Cardiac muscle cell (in vitro differentiated cells and primary cell): ENCODE data around the gene EMC9. TPM values are rescaled to one million over a fixed set of nuclear protein-coding genes. Genes with fewer than 3 reads are reported as not detected.

Experiments
- DNase-seq, 2 donors: peaks; one replicate each; pipeline versions ENCODE4 v3.0.0 to v3.0.0-alpha.2; 2010 to 2017; ENCODE audit warnings: low read depth in 1 of 2, low spot score in 1 of 2
- H3K27ac ChIP-seq: fragments of 200-600 bp; sonication (generic); 2 replicates; pipeline ENCODE4 v1.5.1; 2016
- H3K27me3 ChIP-seq: fragments of 200-600 bp; sonication (generic); 2 replicates; pipeline ENCODE4 v1.6.0; 2016; ENCODE audit warnings: control low read depth
- H3K36me3 ChIP-seq: fragments of 200-600 bp; sonication (generic); 2 replicates; pipeline ENCODE4 v1.5.1; 2016; ENCODE audit warnings: control low read depth
- H3K4me1 ChIP-seq: fragments of 200-600 bp; sonication (generic); 2 replicates; pipeline ENCODE4 v1.8.1; 2017; ENCODE audit warnings: low read depth, mild to moderate bottlenecking, mixed run types
- H3K4me3 ChIP-seq: fragments of 200-600 bp; sonication (generic); 2 replicates; pipeline ENCODE4 v1.5.1; 2016; ENCODE audit warnings: mild to moderate bottlenecking
- H3K9me3 ChIP-seq: fragments of 200-600 bp; sonication (generic); 2 replicates; pipeline ENCODE4 v1.5.1; 2017; ENCODE audit warnings: low read depth, mild to moderate bottlenecking, control low read depth
- polyA plus RNA-seq: library from polyadenylated mRNA; unstranded; fragments of >200 nt; fragmentation: Nextera tagmentation; extraction: Ambion mirVana; gene quantifications from 2 replicates; pipeline ENCODE4 v1.2.1, GENCODE V29; 2016
- total RNA-seq: library from RNA; depleted of rRNA; stranded (reverse); fragments of >200 nt; gene quantifications from 2 replicates; pipeline ENCODE4 v1.2.3, GENCODE V29; 2016
- TF ChIP-seq, protein P1 (sequence below): IDR thresholded peaks from 2 replicates; pipeline ENCODE4 v1.5.1; 2012; ENCODE audit warnings: low read depth, mild to moderate bottlenecking, low read length

EMC9 gene
- total and polyA plus RNA-seq, 2 experiments from 2014 or later = 69.3 to 82.3 TPM

DNA sequence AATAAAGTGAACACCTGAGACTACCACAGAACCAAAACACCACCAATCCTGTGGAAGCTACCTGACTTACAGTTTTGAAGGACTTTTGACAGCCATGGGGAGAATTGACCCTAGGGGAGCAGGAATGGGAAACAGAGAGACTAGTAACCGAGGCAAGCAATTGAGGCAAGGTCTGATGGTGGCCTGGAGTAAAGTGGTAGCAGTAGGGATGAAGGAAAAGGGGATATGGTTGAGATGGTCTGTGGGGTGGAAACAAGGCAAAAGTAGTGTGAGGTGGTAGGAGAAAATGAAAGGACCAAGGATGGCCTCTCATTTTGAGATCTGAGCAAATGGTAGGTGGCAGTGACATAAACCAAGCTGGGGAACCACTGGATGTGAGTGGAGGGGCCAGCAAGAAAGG lies 15.4 kb upstream of the EMC9 start:
- H3K4me1 ChIP-seq = peaks cover 11% of the 10 kb centered on the region
- TF ChIP-seq, protein P1, sequence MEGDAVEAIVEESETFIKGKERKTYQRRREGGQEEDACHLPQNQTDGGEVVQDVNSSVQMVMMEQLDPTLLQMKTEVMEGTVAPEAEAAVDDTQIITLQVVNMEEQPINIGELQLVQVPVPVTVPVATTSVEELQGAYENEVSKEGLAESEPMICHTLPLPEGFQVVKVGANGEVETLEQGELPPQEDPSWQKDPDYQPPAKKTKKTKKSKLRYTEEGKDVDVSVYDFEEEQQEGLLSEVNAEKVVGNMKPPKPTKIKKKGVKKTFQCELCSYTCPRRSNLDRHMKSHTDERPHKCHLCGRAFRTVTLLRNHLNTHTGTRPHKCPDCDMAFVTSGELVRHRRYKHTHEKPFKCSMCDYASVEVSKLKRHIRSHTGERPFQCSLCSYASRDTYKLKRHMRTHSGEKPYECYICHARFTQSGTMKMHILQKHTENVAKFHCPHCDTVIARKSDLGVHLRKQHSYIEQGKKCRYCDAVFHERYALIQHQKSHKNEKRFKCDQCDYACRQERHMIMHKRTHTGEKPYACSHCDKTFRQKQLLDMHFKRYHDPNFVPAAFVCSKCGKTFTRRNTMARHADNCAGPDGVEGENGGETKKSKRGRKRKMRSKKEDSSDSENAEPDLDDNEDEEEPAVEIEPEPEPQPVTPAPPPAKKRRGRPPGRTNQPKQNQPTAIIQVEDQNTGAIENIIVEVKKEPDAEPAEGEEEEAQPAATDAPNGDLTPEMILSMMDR = no peak
- no peak overlapping the region for H3K27ac ChIP-seq
- no peaks in the 10 kb centered on the region for H3K9me3 ChIP-seq
- no peak overlapping the region for H3K4me3 ChIP-seq
- no peak for DNase-seq
- H3K27me3 ChIP-seq = no peaks in the 10 kb centered on the region
- peaks cover 46% of the 10 kb centered on the region for H3K36me3 ChIP-seq

DNA sequence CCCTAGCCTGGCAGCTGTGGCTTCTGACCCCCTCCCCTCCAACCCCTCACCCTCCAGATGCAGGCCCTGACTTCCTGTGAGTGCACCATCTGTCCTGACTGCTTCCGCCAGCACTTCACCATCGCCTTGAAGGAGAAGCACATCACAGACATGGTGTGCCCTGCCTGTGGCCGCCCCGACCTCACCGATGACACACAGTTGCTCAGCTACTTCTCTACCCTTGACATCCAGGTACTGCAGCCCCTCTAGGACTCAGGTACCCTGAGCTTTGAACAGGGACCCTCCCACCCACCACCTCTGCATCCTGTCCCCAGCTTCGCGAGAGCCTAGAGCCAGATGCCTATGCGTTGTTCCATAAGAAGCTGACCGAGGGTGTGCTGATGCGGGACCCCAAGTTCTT lies 13.7 kb upstream of the EMC9 start:
- H3K36me3 ChIP-seq = peaks cover 61% of the 10 kb centered on the region
- no peaks in the 10 kb centered on the region for H3K27me3 ChIP-seq
- no peaks in the 10 kb centered on the region for H3K4me1 ChIP-seq
- no peak overlapping the region for H3K4me3 ChIP-seq
- no peak for DNase-seq
- TF ChIP-seq, protein P1 = no peak
- no peaks in the 10 kb centered on the region for H3K9me3 ChIP-seq
- no peak overlapping the region for H3K27ac ChIP-seq

DNA sequence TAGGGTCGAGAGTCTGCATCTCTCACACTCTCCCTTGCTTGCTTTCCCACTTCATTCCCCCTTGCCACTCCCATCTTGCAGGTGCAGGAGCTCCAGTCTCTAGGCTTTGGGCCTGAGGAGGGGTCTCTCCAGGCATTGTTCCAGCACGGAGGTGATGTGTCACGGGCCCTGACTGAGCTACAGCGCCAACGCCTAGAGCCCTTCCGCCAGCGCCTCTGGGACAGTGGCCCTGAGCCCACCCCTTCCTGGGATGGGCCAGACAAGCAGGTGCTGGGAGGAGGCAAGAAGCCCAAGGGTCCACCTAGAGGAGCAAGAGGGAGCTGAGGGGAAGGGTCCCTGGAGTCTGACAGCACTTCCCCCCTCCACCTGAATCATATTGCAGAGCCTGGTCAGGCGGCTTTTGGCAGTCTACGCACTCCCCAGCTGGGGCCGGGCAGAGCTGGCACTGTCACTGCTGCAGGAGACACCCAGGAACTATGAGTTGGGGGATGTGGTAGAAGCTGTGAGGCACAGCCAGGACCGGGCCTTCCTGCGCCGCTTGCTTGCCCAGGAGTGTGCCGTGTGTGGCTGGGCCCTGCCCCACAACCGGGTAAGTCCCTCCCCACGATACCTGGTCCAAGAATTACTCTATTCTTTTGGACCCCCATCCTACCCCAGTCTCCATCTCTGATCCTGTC lies 10.2 kb upstream of the EMC9 start:
- Histone ChIP-seq H3K27me3 (no peaks in the 10 kb centered on the region), H3K36me3 (peaks cover 45% of the 10 kb centered on the region), H3K4me3 (no peak overlapping the region), H3K27ac (no peak overlapping the region), H3K9me3 (no peaks in the 10 kb centered on the region), H3K4me1 (peaks cover 4% of the 10 kb centered on the region)
- DNase-seq = no peak
- TF ChIP-seq, protein P1 = no peak

DNA sequence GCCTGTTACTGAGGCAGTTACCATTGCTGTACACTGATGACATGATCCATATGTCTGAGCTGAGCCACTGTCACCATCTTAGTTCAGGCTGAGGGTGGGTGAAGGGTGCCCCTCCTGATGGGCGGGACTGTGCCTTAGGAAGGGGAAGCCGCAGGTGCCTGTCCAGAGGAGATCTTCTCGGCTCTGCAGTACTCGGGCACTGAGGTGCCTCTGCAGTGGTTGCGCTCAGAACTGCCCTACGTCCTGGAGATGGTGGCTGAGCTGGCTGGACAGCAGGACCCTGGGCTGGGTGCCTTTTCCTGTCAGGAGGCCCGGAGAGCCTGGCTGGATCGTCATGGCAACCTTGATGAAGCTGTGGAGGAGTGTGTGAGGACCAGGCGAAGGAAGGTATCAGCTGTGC lies 9.6 kb upstream of the EMC9 start:
- DNase-seq = no peak
- H3K4me3 ChIP-seq = no peak overlapping the region
- peaks cover 41% of the 10 kb centered on the region for H3K36me3 ChIP-seq
- no peaks in the 10 kb centered on the region for H3K9me3 ChIP-seq
- H3K4me1 ChIP-seq = peaks cover 4% of the 10 kb centered on the region
- TF ChIP-seq, protein P1 = no peak
- H3K27me3 ChIP-seq = no peaks in the 10 kb centered on the region
- H3K27ac ChIP-seq = no peak overlapping the region

DNA sequence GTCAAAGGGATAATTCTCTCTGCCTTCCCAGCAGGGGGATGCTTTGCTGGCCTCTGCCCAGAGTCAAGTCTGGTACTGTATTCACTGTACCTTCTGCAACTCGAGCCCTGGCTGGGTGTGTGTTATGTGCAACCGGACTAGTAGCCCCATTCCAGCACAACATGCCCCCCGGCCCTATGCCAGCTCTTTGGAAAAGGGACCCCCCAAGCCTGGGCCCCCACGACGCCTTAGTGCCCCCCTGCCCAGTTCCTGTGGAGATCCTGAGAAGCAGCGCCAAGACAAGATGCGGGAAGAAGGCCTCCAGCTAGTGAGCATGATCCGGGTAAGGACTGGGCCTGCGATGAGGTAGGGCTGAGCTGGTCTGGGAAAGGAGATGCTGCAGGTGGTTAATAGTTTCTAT lies 9.2 kb upstream of the EMC9 start:
- Histone ChIP-seq H3K27ac (no peak overlapping the region), H3K27me3 (no peaks in the 10 kb centered on the region), H3K4me1 (peaks cover 8% of the 10 kb centered on the region), H3K4me3 (no peak overlapping the region), H3K36me3 (peaks cover 37% of the 10 kb centered on the region), H3K9me3 (no peaks in the 10 kb centered on the region)
- no peak for DNase-seq
- TF ChIP-seq, protein P1 = no peak
